NCI-H1694 treated with DMSO at 0.1 percent for 48 hours (cell line): ENCODE data around the gene FOXP3.
A peak's percentile ranks its signal among the peaks of the same experiment; 100 is the strongest.

Experiments used
- DNase-seq: peaks from one replicate; lab custom pipeline; 2025; lab: John Stamatoyannopoulos, UW

The FOXP3 gene

GRCh38 chrX:49273181-49273727, 8.7 kb upstream of the FOXP3 start:
- no peak for DNase-seq

DNA sequence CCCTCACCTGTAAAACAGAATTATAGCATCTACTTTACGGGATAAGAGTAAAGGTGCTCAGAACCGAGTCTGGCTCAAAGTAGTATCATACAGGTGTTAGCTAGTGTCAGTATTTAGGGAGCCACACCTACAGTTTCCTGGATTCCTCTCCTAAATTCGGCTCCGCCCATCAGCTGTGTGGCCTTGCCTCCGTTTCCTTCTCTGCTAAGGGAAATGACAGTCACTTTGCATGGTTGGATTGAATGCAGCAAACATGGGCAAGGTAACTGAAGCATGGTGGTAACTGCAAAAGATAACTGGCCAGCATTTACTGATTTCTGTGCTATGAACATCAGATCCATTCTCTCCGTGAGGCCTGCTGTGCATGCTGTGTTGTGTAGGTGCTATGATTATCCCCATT, 7.9 kb upstream of the FOXP3 start:
- DNase-seq, result no peak

DNA sequence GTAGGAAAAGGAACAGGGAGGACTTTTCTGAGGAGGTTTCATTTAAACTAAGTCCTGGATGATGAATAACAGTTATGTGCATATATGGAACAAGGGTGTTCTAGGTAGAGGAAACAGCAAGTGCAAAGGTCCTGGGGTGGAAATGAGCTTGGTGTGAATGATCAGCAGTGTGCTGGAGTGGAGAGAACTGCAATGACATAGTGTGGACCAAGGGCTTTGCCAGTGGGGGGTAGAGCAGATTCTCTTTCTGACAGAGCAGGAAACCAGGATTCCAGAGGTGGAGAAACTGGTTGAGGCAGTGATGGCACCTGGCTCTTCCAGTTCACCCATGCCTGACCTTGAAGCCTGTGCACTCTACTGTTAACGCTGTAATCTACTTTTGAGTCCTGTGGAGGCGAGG, 6.8 kb upstream of the FOXP3 start:
- DNase-seq, result no peak

- no peak for DNase-seq
These were observed 5.9 kb upstream of the FOXP3 start for GRCh38 chrX:49270249-49270921.

- no peak for DNase-seq
These were observed 5.3 kb upstream of the FOXP3 start, which contains the start of gene PPP1R3F for GRCh38 chrX:49269767-49270248. Gene PPP1R3F (plus strand): TSS chrX:49269793. CDS start chrX:49269870, 77 bp downstream.

DNA sequence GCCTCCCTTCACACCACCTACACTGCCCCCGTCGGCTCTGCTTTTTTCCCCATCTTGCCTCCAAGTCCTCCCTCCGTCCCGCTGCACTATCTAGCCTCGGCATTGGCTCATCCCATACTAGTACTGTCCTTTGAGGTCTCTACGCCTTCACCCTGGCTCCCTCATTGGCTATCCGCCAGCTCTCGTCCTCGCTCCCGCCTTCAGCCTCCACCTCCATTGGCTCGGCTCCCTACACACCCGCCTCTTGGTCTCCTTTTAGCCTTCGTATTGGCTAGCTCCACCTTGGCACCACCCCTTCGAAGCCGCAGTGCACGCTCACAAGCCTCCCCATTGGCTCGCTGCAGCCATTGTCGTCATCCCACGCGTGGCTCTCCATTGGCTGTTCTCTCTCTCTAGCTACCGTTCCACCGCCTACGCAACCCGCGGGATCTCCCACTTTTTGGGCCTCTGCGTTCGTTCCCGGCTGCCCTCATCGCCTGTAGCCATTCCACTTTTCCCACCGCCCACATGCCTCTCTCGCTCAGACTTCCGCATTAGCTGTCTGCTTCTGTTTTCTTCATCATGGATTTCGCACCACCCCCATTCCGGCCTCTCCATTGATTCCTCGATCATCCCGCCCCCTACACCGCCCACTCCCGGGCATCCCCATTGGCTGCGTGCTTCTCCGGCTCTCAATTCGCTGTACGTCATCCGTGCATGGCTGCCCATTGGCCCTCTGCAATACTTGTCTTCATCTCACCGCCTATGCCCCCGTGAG, 4.7 kb upstream of the FOXP3 start:
- DNase-seq, result peak; percentile 98

DNA sequence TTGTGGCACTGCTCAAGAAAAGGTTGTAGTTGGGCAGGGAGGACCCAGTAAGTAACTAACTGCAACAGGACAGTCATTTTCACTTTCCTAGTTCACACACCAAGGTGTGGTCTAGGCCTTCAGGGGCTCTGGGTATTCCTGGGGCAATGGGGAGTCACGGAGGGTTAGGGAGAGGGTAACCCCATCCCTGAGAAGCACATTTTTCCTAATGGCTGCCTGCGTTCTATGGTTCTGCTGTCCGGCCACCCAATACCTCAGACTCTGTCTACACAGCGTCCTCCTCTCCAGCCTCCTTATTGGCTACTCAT, 4.1 kb upstream of the FOXP3 start:
- DNase-seq, result no peak

- DNase-seq, result no peak
These were observed 2.3 kb upstream of the FOXP3 start for GRCh38 chrX:49266523-49267445.

DNA sequence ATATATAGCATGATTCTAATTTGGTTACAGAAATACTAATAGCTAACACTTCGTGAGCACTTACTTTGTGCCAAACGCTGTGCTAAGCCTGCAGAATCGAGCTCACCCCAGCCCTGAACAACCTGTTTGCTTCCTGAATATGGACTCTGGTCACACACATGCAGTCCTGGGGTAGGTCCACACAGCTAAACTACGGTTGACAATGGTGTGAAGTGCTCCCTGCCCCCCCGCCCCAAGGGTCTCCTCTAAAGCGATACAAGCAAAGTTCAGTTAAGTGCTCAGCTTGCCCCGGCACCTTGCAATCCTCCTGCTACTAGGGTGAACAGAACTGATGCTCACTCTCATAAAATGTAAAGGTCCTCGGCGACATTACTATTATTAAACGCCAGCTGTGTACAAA, 879 bp downstream of the FOXP3 start:
- DNase-seq, result no peak

- no peak for DNase-seq
These were observed 1.9 kb downstream of the FOXP3 start for GRCh38 chrX:49262603-49263002.

GRCh38 chrX:49260221-49260985, 4.1 kb downstream of the FOXP3 start:
- no peak for DNase-seq

GRCh38 chrX:49258749-49259124, 5.8 kb downstream of the FOXP3 start:
- DNase-seq, result no peak

GRCh38 chrX:49257846-49258748, 6.4 kb downstream of the FOXP3 start:
- DNase-seq, result no peak

DNA sequence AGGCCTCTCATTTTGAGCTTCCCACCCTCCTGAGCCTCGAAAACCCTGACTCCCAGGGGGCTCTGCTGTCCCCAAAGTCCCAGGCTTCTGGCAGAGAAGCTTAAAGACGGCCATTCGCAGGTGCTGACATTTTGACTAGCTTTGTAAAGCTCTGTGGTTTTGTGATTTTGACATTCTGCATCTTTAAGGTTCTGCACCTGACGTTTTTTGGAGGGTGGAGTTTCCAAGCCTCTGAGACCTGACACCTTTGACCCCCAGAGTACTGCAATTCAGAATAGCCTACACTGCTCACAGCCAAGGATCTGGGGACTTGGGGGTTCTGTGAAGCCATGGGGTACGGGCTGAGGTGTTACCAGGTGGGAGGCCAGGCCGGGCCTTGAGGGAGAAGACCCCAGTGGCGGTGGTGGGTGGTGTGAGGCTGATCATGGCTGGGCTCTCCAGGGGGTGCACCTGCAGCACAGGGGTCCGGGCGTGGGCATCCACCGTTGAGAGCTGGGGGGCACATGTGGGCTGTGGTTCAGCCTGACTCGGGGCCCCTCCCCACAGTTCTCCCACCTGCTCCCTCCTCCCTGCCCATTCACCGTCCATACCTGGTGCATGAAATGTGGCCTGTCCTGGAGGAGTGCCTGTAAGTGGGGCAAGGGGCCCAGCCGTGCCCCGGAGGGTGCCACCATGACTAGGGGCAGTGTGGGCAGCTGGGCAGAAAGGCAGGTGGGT, 7.3 kb downstream of the FOXP3 start:
- no peak for DNase-seq

- no peak for DNase-seq
These were observed 8.1 kb downstream of the FOXP3 start for GRCh38 chrX:49256268-49256995.

DNA sequence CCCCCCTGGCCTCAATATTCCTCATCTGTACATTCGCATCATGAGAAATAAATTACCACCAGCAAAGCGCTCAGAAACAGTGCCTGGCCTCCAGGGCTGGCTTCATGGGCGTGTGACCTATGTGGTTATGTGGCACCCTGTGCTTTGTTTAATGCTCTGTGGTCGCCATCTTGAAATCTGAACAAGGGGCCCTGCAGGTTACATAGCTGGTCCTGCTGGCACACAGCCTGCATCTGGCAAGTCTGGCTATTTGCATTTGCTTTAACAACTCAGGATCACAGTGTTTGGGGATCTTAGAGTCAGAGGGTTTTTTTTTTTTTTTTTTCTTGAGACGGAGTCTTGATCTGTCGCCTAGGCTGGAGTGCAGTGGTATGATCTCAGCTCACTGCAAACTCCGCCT, 9.9 kb downstream of the FOXP3 start:
- DNase-seq, result no peak

DNA sequence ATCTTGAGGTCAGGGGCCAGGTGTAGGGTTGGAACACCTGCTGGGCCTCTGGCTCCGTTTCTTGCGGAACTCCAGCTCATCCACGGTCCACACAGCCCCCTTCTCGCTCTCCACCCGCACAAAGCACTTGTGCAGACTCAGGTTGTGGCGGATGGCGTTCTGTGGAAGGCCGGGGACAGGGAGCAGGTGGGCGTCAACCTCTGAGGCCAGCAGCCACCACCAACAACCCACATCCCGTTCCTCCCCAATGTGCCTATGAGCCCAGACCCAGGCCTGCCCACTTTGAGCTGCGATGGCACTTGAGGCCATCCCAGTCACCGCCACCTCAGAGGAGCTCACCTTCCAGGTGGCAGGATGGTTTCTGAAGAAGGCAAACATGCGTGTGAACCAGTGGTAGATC, 13.2 kb downstream of the FOXP3 start:
- no peak for DNase-seq

DNA sequence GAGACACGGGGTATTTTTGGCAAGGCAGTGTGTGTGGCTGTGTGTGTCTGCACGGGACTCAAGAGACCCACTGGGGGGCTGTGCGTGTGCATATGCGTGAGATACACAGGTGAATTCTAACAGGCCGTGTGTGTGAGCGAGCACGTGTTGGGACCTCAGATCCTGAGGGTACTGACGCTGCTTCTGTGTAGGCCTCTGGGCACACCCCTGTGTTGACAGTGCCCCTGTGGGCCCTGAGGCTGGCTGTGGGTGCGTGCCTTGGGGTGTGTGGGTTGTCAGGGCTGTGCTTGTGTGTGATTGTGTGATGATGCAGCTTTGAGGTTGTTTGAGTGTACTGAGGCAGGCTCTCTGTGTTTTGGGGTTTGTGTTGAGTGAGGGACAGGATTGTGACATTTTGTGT, 13.9 kb downstream of the FOXP3 start:
- DNase-seq, result no peak

GRCh38 chrX:49250066-49250465, 14.4 kb downstream of the FOXP3 start:
- DNase-seq, result no peak
